ENCODE measurements around the gene CACNA1S.

The CACNA1S gene

GRCh38 chr1:201140235-201140940 is 28.2 kb upstream of the CACNA1S start:
- H3K4me3 ChIP-seq (ENCODE audit: low read depth, low read length), result no peak overlapping the region
- no peak for TF ChIP-seq CTCF (IDR thresholded peaks at IDR 0.05; ENCODE audit: low read depth, low read length)

- no peak for TF ChIP-seq CTCF (IDR thresholded peaks at IDR 0.05; ENCODE audit: low read depth, low read length)
- no peak overlapping the region for H3K4me3 ChIP-seq (ENCODE audit: low read depth, low read length)
Measured at GRCh38 chr1:201139756-201140155, 27.5 kb upstream of the CACNA1S start.

GRCh38 chr1:201139306-201139705 is 27.1 kb upstream of the CACNA1S start:
- no peak overlapping the region for H3K4me3 ChIP-seq (ENCODE audit: low read depth, low read length)
- TF ChIP-seq CTCF (IDR thresholded peaks at IDR 0.05; ENCODE audit: low read depth, low read length), result no peak

GRCh38 chr1:201138311-201138840 is 26.1 kb upstream of the CACNA1S start:
- TF ChIP-seq CTCF (IDR thresholded peaks at IDR 0.05; ENCODE audit: low read depth, low read length), result no peak
- H3K4me3 ChIP-seq (ENCODE audit: low read depth, low read length), result no peak overlapping the region

- no peak for TF ChIP-seq CTCF (IDR thresholded peaks at IDR 0.05; ENCODE audit: low read depth, low read length)
- H3K4me3 ChIP-seq (ENCODE audit: low read depth, low read length), result no peak overlapping the region
Measured at GRCh38 chr1:201137579-201138310, 25.5 kb upstream of the CACNA1S start.

- no peak for TF ChIP-seq CTCF (IDR thresholded peaks at IDR 0.05; ENCODE audit: low read depth, low read length)
- H3K4me3 ChIP-seq (ENCODE audit: low read depth, low read length), result no peak overlapping the region
Measured at GRCh38 chr1:201137024-201137392, 24.8 kb upstream of the CACNA1S start.

All from WI38 (cell line).